ENCODE results near the gene FHOD1.

FHOD1 gene

DNA sequence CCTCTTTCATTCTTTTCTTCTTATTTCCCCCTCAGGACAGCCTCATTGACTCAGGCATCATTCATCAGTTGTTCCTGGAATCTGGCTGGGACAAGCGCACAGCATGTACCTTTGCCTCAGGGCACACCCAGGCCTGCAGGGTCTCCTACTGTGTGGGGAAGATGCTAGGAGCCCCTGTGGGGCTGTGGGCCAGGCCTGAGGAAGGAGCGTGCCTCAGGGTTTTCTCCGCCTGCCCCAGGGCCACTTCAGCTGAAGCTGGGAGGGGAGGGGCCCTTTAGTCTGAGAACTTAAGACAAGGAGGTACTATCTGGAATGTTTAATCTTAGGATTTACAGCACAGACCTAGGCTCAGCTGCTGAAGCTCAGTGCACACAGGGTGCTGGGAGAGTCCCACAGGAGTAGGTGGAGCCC, 40.4 kb downstream of the FHOD1 start:
- no peak for DNase-seq (ENCODE audit: low read depth)

DNA sequence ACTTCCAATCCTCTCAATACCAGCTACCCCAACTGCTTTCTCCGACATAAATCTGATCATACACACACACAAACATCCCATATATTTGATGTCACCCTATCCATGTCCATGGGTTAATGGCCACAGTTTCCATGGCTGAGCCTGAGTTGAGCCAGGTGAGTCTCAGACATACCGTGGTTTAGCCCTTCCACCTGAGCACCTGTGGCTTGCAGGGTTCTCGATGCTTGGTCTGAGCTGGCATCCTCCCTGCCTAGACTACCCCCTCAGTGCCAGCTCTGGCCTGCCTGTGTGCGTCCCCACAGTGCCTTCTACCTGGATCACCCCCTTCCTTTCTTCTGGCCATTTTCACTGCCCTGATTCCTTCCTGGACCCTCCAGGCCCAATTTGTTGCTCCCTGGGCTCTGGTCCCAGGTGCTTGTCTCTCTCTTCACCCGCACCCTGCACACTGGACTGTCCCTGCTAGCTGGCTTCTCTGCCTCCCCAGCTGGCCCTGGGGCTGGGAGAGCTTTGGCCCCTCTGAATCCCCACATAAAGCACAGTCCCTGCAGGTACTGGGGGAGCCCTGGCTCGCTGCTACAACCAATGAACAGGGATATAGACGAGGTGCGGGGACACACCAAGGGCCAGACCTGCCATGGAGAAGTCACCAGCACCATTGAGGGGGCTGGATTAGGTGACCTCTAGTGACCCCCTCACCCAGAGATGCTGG, 41.0 kb downstream of the FHOD1 start:
- DNase-seq (ENCODE audit: low read depth), result no peak

DNA sequence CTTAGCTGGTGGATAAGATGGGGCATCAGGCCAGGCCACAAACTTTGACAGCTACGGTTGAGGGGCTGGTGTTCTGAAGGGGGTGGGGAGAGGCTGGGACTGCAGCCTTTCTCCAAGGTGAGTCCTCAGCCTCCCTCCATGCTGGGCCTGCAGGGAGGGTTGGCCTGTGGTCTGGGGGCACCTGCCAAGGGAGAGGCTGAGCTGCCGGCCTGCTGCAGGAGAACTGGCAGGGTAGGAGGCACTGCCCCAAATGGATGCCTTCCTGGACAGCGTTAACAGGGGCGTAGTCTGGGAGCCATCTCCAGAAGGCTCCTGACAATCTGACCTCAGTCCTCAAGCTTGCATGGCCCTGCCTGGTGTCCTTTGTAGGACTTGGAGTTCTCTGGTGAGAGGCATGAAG, 43.2 kb downstream of the FHOD1 start:
- DNase-seq (ENCODE audit: low read depth), result no peak

DNA sequence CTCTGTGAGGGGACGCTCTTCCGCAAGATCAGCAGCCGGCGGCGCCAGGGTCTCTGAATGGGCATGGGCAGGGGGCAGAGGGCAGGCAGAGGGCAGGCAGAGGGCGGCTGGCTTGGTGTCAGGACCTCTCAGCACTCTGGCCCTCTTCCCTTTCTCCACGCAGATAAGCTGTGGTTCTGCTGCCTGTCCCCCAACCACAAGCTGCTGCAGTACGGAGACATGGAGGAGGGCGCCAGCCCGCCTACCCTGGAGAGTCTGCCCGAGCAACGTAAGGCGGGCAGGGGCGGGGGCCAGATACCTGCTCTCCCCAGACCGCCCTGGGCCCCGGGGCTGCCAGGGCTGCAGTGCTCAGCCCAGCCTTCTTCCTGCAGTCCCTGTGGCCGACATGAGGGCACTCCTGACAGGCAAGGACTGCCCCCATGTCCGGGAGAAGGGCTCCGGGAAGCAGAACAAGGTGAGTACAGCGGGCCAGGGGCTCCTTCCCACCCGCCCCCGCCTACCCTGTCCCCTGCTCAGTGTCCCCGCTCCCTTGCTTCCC, 44.3 kb downstream of the FHOD1 start:
- DNase-seq (ENCODE audit: low read depth), result no peak

DNA sequence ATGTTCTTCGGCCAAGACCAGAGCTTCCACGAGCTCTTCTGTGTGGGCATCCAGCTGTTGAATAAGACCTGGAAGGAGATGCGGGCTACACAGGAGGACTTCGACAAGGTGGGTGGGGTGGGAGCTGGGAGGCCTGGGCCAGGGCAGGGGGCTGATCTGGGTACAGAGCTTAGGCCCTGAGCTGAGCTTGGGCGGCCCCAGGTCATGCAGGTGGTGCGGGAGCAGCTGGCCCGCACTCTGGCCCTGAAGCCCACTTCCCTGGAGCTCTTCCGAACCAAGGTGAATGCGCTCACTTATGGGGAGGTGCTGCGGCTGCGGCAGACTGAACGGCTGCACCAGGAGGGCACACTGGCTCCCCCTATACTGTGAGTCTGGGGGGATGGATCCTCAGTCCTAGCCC, 44.9 kb downstream of the FHOD1 start:
- no peak for DNase-seq (ENCODE audit: low read depth)

DNA sequence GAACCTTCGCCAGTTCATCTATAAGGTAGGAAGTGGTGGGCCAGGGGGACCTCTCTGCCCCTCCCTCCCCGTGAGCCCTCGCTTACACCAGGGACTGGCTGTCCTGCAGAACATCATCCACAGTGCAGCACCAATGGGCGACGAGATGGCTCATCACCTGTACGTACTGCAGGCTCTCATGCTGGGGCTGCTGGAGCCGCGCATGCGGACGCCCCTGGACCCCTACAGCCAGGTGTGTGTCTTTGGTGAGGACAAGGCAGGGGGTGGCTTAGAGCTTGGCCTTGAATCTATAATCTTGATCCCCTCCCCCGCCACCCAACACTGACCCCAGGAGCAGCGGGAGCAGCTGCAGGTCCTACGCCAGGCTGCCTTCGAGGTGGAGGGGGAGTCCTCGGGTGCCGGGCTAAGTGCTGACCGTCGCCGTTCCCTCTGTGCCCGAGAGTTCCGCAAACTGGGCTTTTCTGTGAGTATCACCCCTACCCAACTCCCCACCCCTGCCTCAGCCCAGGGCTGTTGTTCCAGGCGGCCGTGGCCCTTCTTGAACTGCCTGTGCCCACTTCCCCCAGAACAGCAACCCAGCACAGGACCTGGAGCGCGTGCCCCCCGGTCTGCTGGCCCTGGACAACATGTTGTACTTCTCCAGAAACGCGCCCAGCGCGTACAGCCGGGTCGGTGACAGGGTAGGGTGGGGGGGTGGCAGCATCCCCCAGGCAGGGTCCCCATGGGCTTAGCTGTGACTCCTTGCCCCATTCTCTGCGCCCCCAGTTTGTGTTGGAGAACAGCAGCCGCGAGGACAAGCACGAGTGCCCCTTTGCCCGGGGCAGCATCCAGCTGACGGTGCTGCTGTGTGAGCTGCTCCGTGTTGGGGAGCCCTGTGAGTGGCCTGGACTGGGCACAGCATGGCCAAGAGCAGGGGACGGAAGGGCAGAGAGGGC, 45.6 kb downstream of the FHOD1 start:
- no peak for DNase-seq (ENCODE audit: low read depth)

DNA sequence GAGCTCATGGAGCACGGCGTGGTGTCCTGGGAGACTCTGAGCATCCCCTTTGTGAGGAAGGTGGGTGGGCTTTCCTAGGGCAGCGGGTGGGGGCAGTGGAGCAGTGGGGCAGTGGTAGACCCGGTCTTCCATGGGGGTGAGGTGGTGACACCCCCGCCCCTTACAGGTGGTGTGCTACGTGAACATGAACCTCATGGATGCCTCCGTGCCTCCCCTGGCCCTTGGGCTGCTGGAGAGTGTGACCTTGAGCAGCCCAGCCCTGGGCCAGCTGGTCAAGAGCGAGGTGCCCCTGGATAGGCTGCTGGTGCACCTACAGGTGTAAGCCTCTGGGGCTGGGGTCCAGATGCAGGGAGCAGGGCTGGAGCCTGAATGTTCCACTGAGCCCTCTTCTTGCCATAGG, 46.8 kb downstream of the FHOD1 start:
- no peak for DNase-seq (ENCODE audit: low read depth)

DNA sequence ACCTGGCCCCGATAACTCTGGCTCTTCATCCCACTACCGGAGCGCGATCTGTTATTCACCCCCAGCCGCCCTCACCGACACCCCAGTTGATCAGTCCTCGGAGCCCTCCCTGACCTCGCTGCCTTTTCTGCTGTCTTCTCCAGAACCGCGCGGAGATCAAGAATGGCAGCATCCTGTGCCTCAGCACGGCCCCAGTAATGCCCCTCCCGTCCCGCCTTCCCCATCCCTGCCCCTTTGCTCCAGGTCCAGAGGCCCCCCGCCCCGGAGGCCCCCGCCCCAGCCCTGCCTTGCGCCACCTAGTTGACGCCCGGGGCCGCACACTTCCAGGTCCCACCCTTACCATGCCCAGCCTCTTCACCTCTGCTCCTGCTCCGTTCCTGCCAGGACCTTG, 47.5 kb downstream of the FHOD1 start:
- DNase-seq (ENCODE audit: low read depth), result no peak

DNA sequence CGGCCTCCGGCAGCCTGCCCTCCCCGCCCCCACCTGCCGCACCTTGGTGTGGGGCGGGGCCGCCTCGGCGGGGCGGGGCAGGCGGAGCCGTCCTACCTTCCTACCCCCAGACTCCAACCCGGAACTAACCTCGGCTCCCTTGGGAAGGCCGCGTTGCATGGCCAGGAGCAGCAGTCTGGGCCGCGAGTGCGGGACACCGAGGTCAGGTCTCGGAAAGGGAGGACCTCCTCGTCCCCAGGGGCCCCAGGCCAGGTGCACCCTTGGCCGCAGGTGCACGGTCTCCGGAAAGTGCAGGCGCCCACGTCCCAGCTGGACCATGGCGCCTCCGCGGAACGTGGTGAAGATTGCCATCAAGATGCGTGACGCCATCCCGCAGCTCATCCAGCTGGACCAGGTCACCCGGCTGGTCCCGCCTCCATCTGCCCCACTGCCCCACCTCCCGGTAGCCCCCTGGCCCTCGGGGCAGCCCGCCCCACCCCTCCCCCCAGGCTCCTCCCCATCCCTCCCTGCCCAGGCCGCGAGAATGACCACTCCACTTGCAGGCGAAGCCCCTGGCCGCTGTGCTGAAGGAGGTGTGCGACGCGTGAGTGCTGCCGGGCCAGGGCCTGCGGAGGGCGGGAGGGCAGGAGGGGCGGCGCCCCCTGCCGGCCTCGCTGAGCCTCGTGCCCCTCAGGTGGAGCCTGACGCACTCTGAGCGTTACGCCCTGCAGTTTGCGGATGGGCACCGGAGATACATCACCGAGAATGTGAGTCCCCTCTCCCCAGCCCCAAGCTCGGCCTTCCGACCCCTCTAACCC, 48.1 kb downstream of the FHOD1 start, which contains the start of gene ELMO3:
ELMO3 (plus strand) TSS at position 121 of the 797 bp plus-strand sequence; CDS start at position 317, 196 bp downstream.
- no peak for DNase-seq (ENCODE audit: low read depth)

DNA sequence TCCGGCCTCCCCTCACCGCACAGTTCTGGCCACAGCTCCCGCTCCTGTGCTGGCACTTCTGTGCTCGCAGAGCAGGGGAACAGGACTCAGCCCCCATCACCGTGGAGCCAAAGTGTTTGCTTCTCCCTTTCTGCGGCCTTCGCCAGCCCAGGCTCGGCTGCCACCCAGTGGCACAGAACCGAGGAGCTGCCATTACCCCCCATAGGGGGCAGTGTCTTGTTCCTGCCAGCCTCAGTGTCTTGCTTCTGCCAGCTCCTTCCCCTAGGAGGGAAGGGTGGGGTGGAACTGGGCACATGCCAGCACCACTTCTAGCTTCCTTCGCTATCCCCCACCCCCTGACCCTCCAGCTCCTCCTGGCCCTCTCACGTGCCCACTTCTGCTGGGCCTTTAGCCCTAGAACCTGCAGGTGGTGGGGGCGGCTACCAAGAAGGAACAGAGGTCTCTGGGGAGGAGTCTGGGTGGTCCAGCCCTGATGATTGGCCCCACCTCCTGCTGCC, 49.0 kb downstream of the FHOD1 start:
- DNase-seq (ENCODE audit: low read depth), result peak; percentile 44

DNA sequence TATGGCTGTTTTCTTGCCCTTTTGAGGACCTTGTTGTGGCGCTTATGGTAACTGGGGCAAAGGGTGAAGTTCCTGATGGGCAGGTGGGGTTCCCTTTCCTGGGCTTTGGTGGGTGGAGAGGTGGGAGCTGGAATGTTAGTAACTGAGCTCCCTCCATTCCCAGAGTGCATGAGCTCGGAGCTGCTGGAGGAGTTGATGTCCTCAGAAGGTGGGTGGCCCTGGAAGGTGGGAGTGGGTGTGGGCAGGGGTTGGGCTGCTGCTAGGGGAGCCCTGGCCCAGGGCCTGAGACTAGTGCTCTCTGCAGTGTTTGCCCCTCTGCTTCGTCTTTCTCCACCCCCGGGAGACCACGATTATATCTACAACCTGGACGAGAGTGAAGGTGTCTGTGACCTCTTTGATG, 49.6 kb downstream of the FHOD1 start:
- DNase-seq (ENCODE audit: low read depth), result no peak

DNA sequence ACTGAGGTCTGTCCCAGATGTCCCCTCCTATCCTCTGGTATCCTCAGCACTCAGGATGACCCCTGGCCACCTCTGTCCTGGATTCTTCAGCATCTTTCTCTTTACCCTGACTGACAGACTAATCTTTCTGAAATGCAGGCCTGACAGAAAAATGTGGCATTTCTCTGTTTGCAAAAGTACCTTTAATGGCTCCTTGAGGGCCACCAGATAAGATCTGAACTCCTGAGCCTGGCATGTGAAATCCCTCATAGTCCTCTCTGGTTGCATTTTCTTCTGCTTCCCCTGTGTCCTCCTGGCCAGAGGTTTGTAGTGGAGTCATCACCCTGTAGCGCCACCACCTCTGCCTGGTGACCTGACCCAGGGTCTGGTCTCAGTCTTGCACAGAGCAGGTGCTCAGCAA, 50.4 kb downstream of the FHOD1 start:
- DNase-seq (ENCODE audit: low read depth), result no peak

DNA sequence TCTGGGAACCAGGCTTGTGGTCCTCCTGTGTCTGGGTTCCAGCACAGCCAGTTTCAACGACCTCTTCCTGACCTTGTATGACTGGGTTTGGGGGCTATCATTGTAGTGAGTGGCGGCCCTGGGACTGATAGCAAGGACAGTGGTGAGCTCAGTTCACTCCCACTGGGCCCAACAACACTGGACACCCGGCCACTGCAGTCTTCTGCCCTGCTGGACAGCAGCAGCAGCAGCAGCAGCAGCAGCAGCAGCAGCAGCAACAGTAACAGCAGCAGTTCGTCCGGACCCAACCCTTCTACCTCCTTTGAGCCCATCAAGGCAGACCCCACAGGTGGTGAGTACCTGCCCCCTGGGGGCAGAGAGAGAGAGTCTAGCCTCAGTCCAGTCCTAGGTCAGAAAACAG, 51.6 kb downstream of the FHOD1 start:
- no peak for DNase-seq (ENCODE audit: low read depth)

DNA sequence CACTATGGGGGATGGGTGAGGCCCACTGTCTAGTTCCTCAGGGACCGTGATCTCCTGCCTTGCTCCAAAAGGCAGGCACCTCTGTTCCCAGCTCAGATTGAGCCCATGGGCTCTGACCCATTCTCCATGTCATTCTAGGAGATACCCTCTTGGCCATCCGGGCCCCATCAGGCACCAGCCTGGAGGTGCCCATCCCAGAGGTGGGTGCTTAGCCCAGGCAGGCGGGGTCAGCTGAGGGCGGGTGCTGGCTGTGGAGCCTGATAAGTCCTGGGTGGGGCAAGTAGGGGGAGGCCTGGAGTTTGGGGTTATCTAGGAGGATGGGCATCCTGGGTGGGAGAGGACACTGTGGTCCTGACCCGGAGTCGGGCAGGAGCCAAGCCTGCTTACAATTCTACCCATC, 53.0 kb downstream of the FHOD1 start:
- no peak for DNase-seq (ENCODE audit: low read depth)

DNA sequence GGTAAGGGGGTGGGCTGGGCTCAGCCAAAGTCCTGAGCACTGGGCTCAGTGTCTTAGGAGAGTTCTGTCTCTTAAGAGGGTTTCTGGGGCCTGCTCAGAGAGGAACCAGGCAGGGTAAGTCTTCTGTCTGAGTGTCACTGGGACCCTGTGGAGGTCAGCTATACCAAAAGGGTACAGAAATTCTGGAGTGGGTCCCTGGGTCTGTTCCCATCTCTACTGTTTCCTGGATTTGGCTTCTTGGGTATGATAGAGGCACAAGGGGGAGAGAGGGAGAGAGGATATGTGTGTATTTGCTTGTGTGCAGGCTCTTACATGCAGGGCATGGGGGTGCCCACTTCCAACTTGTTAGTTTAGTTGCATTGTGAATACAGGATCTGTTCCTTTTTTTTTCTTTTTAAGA, 53.7 kb downstream of the FHOD1 start:
- DNase-seq (ENCODE audit: low read depth), result no peak

DNA sequence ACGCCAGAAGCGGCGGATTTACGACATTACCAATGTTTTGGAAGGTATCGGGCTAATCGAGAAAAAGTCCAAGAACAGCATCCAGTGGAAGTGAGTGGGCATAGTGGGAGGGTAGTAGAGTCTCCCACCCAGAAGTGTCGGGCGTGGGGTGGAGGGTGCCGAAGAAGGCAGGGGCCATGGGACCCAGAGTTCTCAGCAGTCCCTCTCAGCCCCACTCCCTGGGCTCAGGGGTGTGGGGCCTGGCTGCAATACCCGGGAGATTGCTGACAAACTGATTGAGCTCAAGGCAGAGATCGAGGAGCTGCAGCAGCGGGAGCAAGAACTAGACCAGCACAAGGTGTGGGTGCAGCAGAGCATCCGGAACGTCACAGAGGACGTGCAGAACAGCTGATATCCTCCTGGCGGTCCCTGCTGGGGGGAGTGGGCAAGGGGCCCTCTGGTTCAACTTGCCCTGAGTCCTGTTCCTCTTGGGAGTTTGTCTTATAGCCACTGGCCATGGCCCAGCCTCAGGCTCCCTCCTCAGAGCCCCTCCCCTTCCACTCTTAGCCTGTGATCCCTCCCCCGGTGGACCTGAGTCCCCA, 54.4 kb downstream of the FHOD1 start:
- no peak for DNase-seq (ENCODE audit: low read depth)

DNA sequence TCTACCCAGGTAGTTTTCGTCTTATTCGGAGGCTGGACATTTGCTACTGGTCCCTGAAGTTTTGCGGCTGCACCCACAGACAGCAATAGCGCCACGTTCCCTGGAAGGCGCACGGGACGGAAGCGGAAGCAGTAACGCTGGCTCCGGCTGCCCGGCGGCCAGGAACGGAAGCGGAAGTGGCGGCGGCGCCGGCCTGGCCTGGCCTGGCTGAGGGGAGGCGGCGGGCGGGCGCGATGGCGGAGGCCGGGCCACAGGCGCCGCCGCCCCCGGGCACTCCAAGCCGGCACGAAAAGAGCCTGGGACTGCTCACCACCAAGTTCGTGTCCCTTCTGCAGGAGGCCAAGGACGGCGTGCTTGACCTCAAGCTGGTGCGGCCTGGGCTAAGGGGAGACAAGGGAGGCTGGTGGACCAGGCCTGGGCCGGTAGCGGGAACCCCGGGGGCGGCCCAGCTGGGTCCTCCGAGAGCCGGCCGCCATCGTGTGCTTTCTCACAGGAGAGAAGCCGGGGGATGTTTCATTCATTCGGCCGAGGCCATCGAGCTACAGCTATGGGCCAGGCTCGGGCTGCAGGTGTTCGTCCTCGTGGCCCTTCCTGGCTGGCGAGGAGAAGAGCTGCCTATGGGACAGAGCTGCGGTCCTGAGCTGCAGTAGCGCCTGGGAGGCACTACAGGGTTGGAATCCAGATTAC, 55.1 kb downstream of the FHOD1 start, which contains the start of gene E2F4:
E2F4 (plus strand) TSS at position 161 of the 687 bp plus-strand sequence; CDS start at position 234, 73 bp downstream.
- peak; percentile 90 for DNase-seq (ENCODE audit: low read depth)

DNA sequence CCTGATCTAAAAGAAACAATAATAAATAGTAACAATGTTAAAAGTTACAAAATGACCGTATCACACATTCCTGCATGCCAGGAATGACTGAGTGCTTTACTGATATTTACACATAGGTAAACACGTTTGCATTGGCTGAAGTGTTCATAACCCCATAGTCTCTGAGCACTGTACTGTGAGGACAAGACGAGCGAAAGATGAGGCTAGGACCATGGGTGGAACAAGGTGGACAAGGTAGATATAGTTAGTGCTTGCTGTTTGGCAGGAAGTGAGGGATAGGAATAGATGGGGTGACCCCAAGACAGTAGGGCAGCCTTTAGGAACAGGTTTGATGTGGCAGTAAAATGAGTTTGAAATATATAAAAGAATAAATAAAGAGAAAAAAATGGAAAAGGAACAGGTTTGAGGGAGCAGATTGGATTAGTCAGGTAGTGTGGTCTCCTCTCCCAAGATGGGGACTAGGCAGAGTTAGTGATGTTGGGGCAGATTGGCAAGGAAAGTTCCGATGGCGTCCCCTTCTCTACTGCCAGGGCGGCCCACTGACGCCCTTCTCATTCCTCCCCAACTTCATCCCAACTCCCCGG, 55.8 kb downstream of the FHOD1 start:
- DNase-seq (ENCODE audit: low read depth), result no peak

DNA sequence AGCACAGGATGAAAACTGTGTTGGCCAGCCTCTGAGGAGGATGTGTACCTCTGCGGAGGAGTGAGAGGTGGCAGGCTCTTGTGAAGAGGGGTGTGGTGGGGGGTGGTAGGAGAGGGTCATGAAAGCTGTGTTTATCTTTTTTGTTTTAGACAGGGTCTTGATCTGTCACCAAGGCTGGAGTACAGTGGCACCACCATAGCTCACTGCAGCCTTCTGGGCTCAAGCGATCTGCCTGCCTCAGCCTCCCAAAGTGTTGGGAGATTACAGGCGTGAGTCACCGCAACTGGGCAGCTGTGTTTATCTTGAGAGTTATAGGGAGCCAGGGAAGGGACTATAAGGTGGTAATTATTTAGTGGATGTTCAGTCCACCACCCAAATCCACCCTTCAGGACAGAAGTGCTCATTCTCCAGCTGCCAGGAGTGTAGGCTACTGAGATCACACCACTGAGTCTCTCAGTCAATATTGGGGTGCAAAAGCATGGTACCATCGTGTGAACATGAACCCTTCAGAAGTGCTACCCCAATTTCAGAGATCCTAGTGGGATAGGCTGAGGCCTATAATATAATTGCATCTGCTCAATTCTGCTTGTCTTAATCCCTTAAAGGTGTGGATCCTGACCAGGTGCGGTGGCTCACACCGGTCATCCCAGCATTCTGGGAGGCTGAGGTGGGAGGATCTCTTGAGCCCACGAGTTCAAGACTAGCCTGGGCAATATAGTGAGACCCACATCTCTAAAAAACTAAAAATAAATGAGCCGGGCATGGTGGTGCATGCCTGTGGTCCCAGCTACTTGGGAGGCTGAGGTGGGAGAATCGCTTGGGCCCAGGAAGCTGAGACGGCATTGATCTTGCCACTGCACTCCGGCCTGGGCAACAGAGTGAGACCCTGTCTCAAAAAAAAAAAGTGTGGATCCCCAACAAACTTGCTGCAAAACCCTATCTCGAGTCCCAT, 56.6 kb downstream of the FHOD1 start:
- peak; percentile 52 for DNase-seq (ENCODE audit: low read depth)

Data from EH (cell line).